GM21360 (cell line): ENCODE data around the gene PGLYRP4.

ENCODE experiments used
- ATAC-seq: cut with Tn5 transposase; IDR thresholded peaks from one replicate; pipeline ENCODE4 v1.9.1; 2021; ENCODE audit warnings: mild to moderate bottlenecking, moderate library complexity; ENCODE audit not compliant: unreplicated experiment

PGLYRP4 gene

GRCh38 chr1:153379591-153379990 is 30.9 kb upstream of the PGLYRP4 start:
- no peak for ATAC-seq

- no peak for ATAC-seq
Observed at GRCh38 chr1:153375511-153375910, 26.9 kb upstream of the PGLYRP4 start, which contains the start of gene S100A12. TSS of gene S100A12 (minus strand) at chr1:153375621. CDS start at chr1:153374592, 1,029 bp downstream.

GRCh38 chr1:153374071-153374470 is 25.4 kb upstream of the PGLYRP4 start:
- no peak for ATAC-seq

- ATAC-seq, result no peak
Observed at GRCh38 chr1:153372571-153372970, 23.9 kb upstream of the PGLYRP4 start.

GRCh38 chr1:153371231-153371630 is 22.6 kb upstream of the PGLYRP4 start:
- no peak for ATAC-seq

GRCh38 chr1:153370146-153370545 is 21.5 kb upstream of the PGLYRP4 start:
- ATAC-seq, result no peak

- no peak for ATAC-seq
Observed at GRCh38 chr1:153368495-153368894, 19.9 kb upstream of the PGLYRP4 start.

GRCh38 chr1:153367090-153367489 is 18.4 kb upstream of the PGLYRP4 start:
- no peak for ATAC-seq

- no peak for ATAC-seq
Observed at GRCh38 chr1:153366261-153366660, 17.6 kb upstream of the PGLYRP4 start.

GRCh38 chr1:153365696-153366095 is 17.1 kb upstream of the PGLYRP4 start:
- no peak for ATAC-seq

- no peak for ATAC-seq
Observed at GRCh38 chr1:153364766-153365666, 16.4 kb upstream of the PGLYRP4 start.

- ATAC-seq, result no peak
Observed at GRCh38 chr1:153364156-153364555, 15.5 kb upstream of the PGLYRP4 start.

GRCh38 chr1:153363641-153364040 is 15.0 kb upstream of the PGLYRP4 start:
- ATAC-seq, result no peak

- no peak for ATAC-seq
Observed at GRCh38 chr1:153362187-153362775, 13.6 kb upstream of the PGLYRP4 start.

- no peak for ATAC-seq
Observed at GRCh38 chr1:153361480-153362109, 13.0 kb upstream of the PGLYRP4 start.

GRCh38 chr1:153360592-153361479 is 12.2 kb upstream of the PGLYRP4 start:
- no peak for ATAC-seq

- ATAC-seq, result no peak
Observed at GRCh38 chr1:153360190-153360589, 11.5 kb upstream of the PGLYRP4 start.

GRCh38 chr1:153359241-153359640 is 10.6 kb upstream of the PGLYRP4 start:
- ATAC-seq, result no peak

- ATAC-seq, result no peak
Observed at GRCh38 chr1:153358691-153358975, 10.0 kb upstream of the PGLYRP4 start.

GRCh38 chr1:153357853-153358690 is 9.4 kb upstream of the PGLYRP4 start, which contains the start of gene S100A9:
TSS of gene S100A9 (plus strand) at chr1:153357854. CDS start at chr1:153358284, 430 bp downstream.
- ATAC-seq, result no peak
